ENCODE results near the gene C9orf85.
A peak's percentile ranks its signal among the peaks of the same experiment; 100 is the strongest.

The C9orf85 gene

DNA sequence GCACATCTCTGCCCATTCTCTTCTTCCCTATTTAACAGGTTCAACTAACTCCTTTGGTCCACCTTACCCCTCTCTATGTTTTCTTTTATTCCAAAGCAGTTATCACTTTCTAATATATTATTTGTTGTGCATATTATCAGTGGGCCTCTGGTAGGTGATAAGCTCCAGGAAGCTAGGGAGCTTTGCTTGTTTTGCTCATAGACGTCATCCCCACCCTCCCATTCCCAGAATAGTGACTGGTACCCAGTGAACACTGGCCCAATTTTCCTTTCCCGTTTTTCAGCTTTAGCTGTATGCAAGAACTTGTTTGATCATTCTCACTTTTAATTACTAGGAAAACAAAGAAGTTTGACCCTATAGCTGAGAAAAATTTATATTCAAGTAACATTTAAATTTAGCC is 7.4 kb upstream of the C9orf85 start:
- no peak for DNase-seq (ENCODE audit: low read depth)

GRCh38 chr9:71908825-71909224 is 2.6 kb upstream of the C9orf85 start:
- DNase-seq (ENCODE audit: low read depth), result no peak

- DNase-seq (ENCODE audit: low read depth), result no peak
Observed at GRCh38 chr9:71909887-71910649, 1.4 kb upstream of the C9orf85 start.

DNA sequence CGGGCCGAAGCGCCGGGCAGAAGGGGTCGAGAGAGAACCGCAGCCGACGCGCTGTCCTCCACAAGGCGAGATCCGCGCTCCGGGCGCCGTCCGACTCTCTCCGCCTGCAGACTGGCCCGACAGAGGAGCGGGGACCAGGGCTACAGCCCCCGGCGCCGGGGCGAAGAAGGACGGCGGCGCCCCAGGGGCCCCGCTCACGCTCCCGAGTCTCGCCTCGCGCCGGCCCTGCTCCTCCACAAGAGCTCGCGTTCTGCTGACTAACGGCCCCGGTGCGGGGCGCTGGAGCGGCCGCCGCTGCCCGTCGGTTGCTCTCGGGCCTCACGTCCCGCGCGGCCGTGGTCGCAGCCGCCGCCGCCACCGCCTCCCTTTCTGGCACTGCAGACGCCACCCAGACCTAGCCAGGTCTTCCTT is 784 bp upstream of the C9orf85 start:
- no peak for DNase-seq (ENCODE audit: low read depth)

- no peak for DNase-seq (ENCODE audit: low read depth)
Observed at GRCh38 chr9:71911908-71912335, 483 bp downstream of the C9orf85 start.

GRCh38 chr9:71915495-71915894 is 4.1 kb downstream of the C9orf85 start:
- no peak for DNase-seq (ENCODE audit: low read depth)

- no peak for DNase-seq (ENCODE audit: low read depth)
Observed at GRCh38 chr9:71916834-71917534, 5.5 kb downstream of the C9orf85 start.

DNA sequence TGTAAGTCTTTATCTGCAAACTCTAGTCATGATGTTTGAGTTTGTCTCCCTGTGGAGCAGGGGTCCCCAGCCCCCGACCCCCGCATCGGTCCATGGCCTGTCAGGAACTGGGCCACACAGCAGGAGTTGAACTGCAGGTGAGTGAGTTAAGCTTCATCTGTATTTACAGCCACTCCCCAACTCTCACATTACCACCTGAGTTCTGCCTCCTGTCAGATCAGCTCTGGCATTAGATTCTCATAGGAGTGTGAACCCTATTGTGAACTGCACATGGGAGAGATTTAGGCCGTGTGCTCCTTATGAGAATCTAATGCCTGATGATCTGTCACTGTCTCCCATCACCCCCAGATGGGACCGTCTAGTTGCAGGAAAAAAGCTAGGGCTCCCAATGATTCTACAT is 7.0 kb downstream of the C9orf85 start:
- no peak for DNase-seq (ENCODE audit: low read depth)

DNA sequence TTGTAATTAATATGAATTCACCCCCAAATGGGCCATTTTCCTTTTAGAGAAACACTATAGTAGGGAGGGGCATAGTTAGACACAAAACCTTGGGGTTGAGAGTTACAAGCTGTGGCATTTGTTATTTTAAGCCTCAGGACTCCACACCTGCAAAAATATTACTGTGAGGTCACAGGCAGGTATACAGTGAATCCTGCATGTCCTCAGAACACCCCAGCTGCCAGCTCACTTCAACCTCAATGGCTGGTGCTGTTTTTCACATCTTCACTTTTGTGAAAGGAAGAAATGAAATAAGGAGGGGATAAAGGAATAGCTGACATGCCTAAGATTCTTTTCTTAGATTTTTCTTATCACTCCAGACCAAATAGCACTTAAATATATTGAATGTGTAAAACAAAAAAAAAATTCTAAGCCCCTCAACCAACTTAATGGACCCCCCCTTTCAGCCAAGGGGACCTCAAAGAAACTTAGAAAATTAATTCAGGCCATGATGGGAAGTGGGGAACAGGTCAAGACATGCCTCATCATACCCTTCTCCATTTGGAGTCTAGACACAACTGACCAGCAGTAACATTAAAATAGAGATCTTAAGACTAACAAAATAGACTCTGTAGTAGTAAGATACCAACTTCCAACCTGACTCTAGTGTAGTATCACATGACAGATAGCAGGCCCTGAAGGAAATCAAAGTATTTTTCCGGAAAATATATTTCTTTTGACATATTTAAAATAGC is 9.2 kb downstream of the C9orf85 start:
- no peak for DNase-seq (ENCODE audit: low read depth)

DNA sequence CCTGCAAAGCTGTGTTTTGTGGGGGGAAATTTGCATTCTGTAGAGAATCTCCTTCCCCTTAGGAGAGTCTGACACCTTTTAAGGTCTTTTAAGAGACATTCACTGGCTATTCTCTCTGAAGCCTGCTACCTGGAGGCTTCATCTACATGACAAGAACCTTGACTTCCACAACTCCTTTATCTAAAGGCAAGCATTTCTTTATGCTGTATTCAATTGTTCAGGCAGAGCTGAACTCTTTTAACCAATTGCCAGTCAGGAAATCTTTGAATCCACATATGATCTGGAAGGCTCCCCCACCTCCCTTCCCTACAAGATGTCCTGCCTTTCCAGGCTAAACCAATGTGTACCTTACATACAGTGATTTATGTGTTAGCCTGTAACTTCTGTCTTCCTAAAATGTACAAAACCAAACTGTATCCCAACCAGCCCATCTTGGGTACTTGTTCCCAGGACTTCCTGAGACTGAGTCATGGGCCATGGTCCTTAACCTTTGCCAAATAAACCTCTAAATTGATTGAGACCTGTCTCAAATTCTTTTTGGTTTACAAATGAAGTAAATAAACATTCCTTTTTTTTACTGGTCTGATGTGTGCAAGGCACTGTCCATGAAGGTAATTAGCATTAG is 9.9 kb downstream of the C9orf85 start:
- no peak for DNase-seq (ENCODE audit: low read depth)

- no peak for DNase-seq (ENCODE audit: low read depth)
Observed at GRCh38 chr9:71924576-71924975, 13.1 kb downstream of the C9orf85 start.

DNA sequence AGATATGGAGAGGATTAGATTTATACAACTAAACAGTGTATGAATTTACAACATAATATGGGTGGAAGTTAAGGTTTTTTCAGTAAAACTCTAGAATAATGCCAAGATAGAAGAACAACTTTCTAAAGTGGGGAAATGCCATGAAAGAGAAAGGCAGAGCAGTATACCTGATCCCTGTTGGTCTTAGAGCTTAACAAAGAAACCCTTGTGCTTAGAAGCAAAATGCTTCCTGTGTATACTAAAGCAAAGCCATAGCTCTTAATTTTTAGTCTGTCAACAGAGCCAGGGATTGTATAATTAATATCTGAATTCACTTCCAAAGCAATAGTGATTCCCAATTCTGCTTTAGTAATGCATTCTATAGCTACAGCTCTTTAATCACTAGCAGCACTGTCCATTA is 14.4 kb downstream of the C9orf85 start:
- no peak for DNase-seq (ENCODE audit: low read depth)

- no peak for DNase-seq (ENCODE audit: low read depth)
Observed at GRCh38 chr9:71928376-71928775, 16.9 kb downstream of the C9orf85 start.

- no peak for DNase-seq (ENCODE audit: low read depth)
Observed at GRCh38 chr9:71928806-71929205, 17.4 kb downstream of the C9orf85 start.

DNA sequence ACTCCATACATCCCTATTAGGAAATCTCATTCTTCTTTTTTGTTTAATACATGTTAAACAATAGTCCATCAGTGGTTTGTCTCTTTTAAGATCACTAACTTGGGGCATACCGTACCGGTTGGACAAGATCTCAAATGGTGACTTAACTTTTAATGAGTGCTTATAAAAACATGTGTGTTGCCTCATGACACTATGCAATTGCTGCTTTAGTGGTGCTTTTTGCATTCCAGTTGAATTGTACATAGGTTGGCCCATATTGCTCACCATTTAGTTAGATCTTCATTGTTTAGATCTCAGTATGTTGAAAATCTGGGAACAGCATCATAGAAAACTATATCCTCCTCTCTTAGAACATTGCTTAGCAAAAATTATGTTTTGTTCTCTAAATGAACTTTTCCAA is 17.8 kb downstream of the C9orf85 start:
- DNase-seq (ENCODE audit: low read depth), result peak; percentile 57

DNA sequence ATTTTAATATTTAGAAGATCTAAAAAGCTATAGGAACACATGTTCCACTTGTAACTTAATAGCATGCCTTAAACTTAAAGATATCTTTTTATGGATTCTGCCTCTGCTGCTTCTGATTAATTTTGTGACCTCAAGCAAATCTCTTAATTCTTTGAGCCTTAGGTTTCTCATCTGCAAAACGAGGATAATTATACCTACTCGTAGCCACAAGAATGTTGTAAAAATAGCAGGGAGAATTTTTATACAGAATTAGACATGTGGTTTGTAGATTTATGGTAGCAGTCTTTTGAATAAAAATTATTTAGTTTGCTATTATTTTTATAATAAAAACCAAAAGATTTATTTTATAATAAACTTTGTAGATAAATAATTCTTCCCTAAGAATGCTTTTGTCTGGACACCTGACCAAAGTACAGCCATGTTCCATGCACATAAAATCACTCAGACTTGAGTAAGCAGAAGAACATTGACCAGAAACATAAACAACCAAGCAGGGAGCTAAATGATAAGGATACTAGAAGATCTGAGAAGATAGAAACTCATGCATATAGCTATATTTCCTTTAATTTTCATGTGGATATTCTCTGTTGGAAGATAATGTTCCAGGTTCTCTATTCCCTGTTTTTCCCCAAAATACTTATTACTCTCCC is 18.5 kb downstream of the C9orf85 start:
- no peak for DNase-seq (ENCODE audit: low read depth)

DNA sequence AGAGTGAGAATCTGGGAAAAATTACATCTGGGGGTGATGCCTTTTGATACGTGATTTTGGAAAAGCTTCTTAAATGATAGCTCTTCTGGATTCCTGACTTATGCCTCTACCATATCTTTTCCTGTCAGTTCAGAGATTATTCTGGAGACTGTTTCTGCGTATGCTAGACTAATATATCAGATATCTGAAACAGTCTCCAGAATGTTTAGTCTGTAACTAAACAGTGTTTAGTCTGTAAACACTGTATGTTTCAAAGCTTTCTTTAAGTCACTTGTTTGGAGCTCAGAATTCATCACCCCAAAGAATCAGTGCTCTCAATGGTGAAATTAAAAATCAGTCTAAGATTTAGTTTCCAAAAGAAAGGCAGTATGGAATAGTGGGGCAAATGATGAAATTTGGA is 19.7 kb downstream of the C9orf85 start:
- DNase-seq (ENCODE audit: low read depth), result no peak

DNA sequence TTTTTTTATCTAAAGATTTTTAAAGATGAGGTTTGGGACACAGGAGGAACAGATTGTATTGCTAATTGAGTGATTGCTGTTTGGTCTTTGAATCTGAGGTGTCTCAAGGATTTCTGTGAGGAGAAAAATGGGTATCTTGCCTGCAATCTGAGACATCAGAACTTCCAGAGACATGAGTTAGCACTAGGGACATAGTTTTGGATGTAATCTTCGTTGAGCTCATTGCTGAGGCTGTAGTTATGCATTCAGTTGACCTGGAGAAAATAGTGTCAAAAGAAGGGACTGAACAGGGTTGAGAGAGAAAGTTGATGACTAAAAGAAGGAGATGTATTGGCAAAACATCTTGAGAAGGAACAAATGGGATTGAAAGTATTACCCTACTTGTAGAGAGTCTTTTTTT is 24.6 kb downstream of the C9orf85 start:
- no peak for DNase-seq (ENCODE audit: low read depth)

DNA sequence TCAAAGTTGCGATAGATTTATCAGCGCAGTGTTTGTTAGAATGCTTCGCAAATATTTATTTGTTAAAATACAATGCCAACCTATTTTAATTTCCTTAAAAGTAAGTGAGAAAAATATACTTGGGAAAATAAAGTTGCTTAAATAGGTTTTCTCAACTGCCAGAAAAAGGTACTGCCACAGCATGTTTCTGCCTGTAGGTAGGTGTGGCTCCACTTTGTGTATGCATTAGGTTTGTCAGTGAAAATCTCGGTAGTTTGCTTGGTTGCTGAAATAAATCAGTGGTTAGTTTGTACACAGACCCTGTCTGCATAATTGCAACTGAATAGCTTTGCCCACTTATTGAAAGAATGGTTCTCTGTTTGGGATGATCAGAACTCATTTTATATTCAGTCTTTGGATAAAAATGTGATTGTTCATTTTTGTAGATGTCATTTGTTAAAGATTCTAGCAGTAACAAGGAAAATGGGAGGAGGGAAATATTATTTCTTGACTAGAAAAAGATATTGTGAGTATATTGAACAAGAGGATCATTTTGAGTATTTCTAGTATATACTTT is 25.7 kb downstream of the C9orf85 start:
- DNase-seq (ENCODE audit: low read depth), result no peak

GRCh38 chr9:71937898-71938297 is 26.5 kb downstream of the C9orf85 start:
- no peak for DNase-seq (ENCODE audit: low read depth)

- peak; percentile 43 for DNase-seq (ENCODE audit: low read depth)
Observed at GRCh38 chr9:71941060-71941568, 29.7 kb downstream of the C9orf85 start.
